ENCODE results near the gene TXK. TPM values are rescaled to one million over a fixed set of nuclear protein-coding genes. Genes with fewer than 3 reads are reported as not detected.

TXK gene
- total RNA-seq, 1 experiment from 2014 or later: 2.5 TPM

DNA sequence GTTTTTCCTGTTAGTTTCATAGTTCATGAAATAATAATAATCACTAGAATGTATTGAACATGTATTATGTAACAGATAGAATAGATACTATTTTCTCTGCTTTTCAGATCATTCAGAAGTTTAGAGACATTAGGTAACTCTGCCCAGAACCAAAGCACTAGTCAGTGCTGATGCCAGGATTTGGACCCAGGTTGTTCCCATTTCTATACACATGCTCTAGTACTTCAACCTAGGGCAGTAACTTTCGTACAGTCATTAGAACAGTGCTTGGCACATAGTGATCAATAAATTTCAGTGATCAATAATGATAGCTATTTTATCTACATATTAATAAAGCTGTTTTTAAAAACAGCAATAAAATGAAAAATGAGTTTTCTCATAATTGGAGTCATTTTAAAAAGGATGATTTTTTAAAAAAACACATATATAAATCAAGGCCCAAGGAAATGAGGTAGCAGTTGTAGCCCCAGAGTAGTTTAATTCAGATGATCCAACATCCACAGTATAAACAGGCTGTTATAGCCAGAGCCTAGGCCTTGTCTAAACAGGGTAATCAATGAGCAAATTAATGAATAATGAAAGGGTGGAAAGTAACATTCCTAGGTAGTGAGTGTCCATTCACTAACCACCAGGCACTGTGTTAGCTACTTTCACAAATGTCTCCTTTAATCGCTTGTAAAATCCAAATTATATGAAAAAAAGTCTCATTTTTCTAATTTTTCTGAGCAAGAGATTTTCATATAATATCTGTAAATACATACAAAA, 25.6 kb downstream of the TXK start:
- DNase-seq (ENCODE audit: extremely low read depth, low read depth): no peak

DNA sequence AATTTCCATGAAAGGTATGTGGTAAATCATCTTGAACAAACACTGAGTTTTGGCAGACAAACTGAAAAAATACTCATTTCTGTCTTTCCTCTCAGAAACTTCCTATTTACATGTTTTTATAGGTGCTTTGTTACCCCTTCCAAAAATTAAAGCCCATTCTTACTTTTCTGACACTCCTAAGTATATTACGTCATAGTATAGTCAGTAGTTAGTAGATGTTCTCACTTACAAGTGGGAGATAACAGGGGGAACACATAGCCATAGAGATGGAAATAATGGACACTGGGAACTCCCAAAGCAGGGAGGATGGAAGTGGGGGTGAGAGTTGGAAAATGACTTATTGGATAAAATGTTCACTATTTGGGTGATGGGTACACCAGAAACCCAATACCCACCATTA, 28.8 kb downstream of the TXK start:
- DNase-seq (ENCODE audit: extremely low read depth, low read depth): no peak

DNA sequence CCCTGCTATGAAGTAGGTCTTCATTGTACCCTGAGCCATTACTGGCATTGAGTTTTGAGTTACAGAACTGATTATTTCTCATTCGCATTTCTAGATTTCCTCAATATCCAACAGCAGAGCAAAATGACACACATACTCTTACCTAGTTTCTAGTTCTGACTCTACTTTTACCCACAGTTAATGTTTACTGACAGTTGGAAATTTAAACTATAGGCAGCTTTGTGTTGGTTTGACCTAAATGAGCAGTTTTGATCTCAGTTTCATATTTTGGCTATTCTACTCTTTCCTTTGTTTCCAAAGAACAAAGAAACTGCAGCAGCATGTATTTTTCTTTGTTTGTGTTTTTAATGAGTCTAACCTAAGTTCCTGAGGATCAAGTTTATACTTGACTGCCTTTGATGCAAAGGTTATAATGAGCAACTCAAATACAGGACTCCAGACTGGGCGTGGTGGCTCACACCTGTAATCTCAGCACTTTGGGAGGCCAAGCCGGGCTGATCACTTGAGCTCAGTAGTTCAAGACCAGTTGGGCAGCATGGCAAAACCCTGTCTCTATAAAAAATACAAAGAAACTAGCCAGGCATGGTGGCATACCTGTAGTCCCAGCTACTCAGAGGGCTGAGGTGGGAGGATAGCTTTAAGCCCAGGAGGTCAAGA, 30.4 kb downstream of the TXK start:
- no peak for DNase-seq (ENCODE audit: extremely low read depth, low read depth)

DNA sequence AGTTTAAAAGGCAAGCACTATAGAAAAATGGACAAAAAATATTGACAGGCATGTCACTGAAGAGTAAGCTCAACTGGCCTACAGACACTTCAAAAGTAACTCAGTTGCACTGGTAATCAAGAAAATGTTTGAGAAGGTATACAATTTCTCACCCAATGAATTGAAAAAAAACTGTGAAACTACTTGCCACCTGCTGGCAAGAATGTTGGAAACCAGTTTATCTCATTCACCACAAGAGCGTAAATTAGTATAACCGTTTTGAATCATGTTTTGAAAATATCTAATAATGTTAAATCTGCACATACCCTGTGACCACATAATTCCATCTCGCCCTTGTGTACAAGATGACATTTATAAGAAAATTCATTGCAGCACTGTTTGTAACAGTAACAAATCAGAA, 31.7 kb downstream of the TXK start:
- DNase-seq (ENCODE audit: extremely low read depth, low read depth): no peak

DNA sequence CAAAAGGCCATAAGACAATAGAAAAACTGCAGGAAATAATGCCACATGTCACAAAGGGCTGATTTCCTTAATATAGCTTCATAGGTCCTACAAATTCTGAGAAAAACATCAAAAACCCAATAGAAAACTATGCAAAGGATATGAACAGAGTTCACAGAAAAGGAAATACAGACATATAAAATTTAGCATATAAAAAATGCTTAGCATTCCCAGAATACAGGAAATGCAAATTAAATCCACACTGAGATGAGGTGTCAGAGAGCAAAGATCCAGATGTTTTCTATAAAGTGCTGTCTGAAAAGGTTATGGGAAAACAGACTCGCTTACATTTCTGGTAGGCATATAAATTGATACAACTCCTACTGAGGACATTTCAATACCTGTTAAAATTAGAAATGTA, 33.8 kb downstream of the TXK start:
- DNase-seq (ENCODE audit: extremely low read depth, low read depth): no peak

DNA sequence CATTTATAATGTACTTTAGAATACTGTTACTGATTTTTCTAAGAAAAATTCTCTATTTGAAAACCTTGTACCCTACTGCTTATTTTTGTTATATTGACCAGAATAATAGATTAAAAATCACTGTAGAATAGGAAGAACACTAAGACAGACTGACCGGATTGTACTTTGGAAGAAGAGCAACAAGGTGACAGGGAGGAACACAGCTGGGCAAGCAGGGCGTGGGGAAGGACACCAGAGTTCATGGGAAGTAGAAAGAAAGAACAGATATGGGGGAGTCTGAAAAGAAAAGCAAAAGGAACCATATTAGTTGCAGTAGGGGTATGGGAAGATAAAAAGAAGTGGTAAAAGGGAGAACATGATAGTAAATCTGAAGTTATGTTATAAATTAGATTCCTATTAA, 38.6 kb downstream of the TXK start:
- no peak for DNase-seq (ENCODE audit: extremely low read depth, low read depth)

DNA sequence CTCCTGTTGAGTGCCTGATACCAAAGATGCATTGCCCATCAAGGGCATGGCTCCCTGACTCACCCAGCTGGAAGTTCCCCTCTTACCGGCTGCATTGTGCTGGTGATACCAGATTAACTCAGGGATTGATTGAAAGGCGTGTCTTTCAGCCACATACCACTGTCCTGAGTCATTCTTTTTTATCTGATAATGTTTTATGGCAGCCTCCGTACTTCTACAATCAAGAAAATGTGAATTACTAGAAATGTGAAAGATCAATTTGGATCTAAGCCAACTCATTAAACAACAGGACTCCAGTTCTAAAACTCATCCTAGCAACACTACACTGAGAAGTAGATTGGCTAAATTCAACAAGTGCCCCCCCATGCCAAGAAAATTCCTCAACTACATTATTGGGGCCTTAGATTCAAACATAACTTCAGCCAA, 40.0 kb downstream of the TXK start:
- no peak for DNase-seq (ENCODE audit: extremely low read depth, low read depth)

DNA sequence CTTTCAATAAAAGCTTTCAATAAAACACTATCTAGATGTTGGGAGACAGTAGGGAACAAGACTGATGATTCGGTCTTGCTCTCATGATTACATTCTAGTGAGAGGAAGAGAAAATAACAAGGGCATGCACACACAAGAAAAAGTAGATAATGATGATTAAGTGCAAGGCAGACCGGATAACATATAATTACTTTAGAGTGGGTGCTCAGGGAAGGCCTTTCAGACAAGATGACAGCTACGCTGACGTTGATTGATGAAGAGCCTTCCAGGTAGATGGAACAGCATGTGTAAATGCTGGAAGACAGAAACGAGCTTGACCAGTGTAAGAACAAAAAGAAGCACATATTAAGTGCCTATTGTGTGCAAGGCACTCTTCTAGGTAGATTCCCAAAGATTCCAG, 43.4 kb downstream of the TXK start:
- DNase-seq (ENCODE audit: extremely low read depth, low read depth): no peak

DNA sequence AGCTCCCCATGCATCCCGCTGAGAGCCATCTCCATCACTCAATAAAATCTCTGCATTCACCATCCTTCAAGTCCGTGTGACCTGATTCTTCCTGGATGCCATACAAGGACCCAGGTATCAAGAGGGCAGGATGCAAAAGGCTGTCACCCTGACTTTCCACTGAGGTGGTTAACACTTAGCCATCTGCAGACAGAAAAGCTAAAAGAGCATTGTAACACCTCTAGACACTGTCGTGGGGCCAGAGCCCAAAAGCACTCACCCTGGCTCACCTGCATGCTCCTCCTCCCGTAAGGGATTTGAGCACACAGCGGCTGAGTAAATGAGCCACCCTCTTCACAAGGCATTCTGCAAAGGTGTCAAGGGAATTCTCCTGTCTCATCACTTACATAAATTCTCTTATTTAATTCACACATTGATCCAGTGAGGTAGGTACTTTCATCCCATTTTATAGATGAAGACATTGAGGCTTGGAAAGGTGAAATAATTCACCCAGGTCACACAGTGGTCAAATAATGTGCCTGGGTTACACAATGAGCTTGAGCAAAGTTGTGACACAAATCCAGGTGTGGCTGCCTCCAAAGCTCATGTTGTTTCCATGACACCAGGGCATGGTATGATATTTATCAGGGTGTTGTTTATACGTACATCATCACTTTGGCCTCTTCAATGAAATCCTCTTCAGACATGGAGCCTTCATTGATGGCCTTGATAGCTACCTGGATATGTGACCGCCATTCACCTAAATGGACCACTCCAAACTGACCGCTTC, 48.0 kb downstream of the TXK start:
- DNase-seq (ENCODE audit: extremely low read depth, low read depth): no peak

DNA sequence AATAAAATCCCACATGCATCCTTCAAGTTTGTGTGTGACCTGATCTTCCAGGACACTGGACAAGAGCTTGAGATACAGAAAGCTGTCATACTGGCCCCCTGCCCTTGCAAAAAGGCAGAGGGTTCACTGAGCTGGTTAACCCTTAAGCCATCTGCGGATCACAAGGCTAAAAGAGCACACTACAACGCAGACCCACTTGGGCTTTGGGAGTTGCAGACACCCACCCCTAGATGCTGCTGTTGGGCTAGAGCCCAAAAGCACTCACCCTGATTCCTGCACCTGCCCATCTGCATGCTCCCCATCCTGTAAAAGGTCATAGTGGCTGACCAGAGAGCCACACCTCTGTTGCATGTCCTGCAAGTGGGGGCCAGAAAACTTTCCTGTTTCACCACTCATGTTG, 51.1 kb downstream of the TXK start:
- no peak for DNase-seq (ENCODE audit: extremely low read depth, low read depth)

DNA sequence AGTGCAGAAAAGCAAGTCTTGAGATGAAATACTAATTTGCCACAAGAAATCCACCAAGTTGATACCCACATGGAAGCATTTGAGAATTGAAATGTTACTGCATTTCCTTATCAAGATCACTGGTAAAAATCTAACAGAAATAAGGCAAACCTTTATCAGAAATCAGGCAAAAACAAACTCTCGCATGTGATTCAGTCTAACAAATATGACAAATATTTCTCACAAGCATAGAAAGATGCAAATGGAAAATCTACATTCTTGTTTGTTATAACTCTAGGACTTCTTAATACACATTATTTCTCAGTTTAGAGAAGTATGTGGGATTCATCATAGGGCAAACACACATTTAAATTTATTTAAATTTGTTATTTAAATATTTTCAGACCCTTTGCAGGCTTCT, 52.9 kb downstream of the TXK start:
- peak; percentile 16 for DNase-seq (ENCODE audit: extremely low read depth, low read depth)

DNA sequence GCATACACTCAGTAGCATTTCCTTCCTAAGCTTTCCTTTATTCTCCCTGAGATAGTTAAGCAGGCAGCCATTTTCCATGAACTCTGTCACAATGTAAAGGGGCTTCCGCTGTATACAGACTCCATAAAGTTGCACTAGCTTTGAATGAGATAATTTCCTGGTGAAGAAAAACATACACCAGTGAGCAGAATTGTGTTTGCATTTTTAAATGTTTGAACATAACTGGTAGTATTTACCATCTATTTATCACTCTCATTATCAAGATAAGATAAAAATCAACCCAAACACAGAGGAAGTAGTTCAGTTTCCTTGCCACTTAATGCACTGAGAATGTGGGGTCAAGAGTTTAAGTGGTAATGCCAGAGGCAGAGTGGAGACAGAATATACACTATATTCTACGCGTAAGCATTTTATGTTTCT, 54.1 kb downstream of the TXK start:
- DNase-seq (ENCODE audit: extremely low read depth, low read depth): peak; percentile 46

DNA sequence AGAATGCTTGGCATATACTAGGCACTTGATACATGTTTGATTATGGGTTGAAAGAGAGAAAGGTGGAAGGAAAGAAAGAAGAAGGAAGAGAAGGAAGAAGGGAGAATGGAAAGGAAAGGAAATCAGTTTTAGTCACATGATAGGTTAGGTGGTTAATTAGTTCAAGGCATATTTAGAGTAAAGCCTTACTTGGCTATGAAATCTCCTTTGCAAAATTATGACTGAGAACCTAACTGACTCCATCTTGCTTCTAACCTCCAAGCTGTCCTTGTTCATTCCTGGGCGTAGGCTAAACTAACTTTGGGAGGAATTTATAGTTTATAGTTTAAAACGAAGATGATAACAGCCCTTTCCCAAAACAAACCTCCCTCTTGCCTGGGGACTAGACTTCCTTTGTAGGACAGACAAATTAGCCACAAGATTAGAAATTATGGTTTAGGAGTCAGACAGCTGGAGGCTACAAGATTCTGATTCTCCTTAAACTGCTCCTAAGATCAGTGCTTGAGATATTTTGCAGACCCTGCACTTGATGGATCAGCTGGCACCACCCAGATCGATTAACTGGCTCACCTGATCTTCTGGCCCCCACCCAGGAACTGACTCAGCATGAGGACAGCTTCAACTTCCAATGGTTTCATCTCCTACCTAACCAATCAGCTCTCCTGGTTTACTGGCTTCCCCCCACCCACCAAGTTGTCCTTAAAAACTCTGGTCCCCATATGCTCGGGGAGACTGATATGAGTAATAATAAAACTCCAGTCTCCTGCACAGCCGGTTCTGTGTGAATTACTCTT, 55.0 kb downstream of the TXK start:
- DNase-seq (ENCODE audit: extremely low read depth, low read depth): no peak

DNA sequence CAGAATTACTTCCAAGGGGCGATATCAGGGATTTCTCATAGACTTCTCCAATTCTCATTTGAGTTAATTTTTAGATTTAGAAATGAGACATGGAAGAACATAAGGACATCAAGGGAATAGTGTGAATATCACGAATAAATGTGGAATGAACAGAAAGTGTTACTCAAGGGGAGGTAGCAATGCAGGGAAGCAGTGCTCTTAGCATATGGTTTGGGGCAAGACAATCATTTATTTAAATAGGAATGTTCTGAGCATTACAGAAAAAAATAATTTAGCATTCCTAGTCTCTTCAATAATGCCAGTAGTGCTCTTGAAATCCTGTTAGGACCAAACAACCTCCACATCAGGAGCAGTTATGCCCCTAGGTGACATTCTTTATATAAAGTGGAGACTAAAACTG, 55.6 kb downstream of the TXK start:
- DNase-seq (ENCODE audit: extremely low read depth, low read depth): no peak

DNA sequence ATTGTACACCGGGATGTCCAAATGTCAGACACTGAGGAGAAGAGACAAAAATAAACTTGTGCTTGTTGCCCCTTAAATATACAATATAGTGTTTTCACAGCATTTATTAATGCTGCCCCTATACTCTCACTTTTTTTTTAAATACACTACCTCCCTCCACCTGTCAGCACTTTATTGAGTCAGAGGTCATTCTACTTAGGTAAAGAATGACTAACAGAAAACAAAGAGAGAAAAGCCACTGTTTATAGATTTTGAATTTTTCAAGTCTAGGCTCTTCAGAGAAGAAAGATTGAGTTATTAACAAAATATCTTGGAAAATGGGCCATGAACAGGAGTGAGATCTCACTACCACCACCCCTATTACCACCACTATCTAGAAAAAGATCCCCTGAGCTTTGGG, 59.4 kb downstream of the TXK start:
- no peak for DNase-seq (ENCODE audit: extremely low read depth, low read depth)

DNA sequence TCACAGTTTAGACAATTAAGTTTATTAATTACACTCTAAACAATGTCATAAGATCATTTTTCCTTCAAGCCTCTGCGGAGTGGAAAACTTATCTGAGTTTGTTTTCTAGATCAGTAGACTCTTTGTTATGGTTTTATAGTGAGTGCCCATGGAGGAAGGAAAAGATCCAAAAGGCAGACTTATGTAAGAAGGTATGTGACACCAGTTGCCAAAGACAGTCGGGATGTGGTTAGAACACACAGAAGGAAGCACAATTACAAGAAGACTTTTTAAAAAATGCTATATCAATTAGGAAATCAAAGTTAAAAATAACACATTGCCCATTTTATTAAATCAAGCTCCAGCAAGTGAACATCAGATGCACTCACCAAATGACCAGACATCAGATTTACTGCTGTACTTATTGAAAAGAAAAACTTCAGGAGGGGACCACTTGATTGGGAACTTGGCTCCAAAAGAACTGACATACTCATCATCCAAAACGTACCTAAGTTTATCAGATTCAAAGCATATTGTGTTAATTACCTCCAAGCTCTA, 60.4 kb downstream of the TXK start:
- DNase-seq (ENCODE audit: extremely low read depth, low read depth): no peak

DNA sequence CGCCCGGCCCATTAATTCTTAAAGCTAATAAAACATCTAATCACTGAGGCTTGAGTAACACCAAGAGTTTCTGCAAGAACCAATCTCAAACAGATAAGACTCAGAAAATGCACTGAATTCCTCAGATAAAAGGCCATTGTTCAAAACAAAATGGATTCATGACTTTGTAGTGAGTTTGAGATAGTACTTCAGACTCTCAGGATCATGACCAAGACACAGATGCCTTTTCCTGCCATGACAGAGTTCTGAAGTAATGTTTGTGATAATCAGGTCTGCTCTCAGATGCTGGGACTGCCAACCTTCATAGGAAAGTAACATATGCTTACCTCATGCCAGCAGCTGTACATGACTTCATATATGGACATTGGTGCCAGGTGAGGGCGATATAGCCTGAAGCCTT, 62.9 kb downstream of the TXK start:
- DNase-seq (ENCODE audit: extremely low read depth, low read depth): no peak

DNA sequence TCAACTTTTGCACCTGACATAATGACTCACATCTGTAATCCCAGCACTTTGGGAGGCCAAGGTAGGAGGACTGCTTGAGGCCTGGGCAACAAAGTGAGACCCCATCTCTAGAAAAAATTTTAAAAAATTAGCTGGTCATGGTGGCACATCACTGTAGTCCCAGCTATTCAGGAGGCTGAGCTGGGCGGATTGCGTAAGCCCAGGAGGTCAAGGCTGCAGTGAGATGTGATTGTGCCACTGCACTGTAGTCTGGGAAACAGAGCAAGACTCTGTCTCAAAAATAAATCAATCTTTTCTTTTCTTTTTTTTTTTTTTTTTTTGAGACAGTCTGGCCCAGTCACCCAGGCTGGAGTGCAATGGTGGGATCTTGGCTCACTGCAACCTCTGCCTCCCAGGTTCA, 65.0 kb downstream of the TXK start:
- DNase-seq (ENCODE audit: extremely low read depth, low read depth): no peak

DNA sequence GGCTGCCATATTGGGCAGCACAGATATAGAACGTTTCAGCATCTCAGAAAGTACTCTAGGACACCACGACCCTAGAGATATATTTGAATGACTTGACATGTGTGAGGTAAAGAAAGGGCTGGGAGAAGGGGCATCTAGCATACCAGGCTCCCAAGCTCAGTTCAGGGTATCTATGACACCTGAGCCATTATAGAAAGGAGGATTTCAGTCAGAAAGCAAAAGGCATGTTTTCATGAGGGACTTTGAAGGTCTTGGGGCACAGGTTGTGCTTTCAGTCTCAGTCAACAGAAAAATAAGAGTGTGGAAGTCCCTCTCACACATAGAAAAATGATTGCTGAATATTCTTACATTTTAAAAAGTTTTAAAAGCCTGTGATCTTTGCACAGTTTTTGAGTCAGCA, 65.9 kb downstream of the TXK start:
- no peak for DNase-seq (ENCODE audit: extremely low read depth, low read depth)

DNA sequence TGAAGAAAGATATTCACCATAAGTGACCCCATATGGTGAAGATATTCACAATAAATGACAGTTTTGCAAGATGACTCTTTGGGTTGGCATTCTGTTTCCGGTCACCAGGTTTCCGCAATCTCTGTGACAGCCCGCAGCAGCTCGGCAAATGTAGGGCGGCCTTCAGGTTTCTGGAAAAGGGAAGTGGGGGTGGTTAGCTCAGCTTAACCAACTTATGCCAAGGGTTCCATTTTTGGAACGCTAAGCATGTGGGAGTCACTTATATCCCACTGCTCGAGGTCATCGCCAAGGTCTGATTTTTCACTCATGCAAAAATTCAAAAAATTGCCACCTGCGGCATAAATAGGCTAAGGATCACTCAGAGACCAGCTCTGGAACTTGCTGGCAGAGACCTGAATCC, 66.5 kb downstream of the TXK start:
- DNase-seq (ENCODE audit: extremely low read depth, low read depth): no peak

DNA sequence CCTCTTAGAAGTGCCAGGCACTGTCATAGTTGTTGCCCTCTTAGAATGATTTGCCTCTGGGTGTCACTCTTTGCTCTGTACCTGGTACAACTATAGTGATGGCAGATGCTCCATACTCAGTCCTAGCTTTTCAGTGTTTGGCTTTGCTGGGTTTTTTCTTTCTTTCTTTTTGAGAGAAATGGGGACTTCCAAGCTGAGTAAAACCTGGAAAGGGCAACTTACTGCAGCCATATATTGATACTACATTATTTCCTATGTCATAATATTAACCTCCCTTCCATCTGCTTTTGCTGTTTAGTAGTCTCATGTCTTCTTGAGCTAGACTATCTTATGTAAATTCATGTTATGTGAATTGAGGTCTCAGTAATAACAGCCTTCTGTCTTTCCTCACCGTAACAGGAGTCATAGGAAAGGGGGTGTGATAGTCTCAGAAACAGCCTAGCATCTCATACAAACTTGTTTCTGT, 68.4 kb downstream of the TXK start:
- DNase-seq (ENCODE audit: extremely low read depth, low read depth): no peak

All from NCI-H460 (cell line).